Upper lobe of left lung (tissue), 4 donors: ENCODE measurements around the gene C4orf33.
"Not testable (repeated sequence)": the region's sequence is repeated elsewhere in the genome, so short reads cannot be mapped to it uniquely, and the experiment has no call there.

Source experiments
- CTCF ChIP-seq, 6 experiments: fragments of 450-650 bp in 4 of 6; fragments of 200-600 bp in 2 of 6; sonication (generic) in 2 of 6; IDR thresholded peaks; one replicate each; pipeline ENCODE4 v1.5.1; 2016 to 2019; ENCODE audit warnings: antibody characterized with exemption in 6 of 6
- EP300 ChIP-seq, 4 donors: sonication (generic); formaldehyde crosslinking; IDR thresholded peaks; one replicate each; pipeline ENCODE4 v1.5.1; 2017; ENCODE audit warnings: antibody characterized with exemption in 4 of 4, control low read depth in 2 of 4
- POLR2A ChIP-seq, 4 donors: fragments of 450-650 bp; IDR thresholded peaks; one replicate each; pipeline ENCODE4 v1.5.1; 2016 to 2017; ENCODE audit warnings: antibody characterized with exemption in 4 of 4, mild to moderate bottlenecking in 2 of 4
- POLR2AphosphoS5 ChIP-seq, 2 donors: sonication (generic); formaldehyde crosslinking; IDR thresholded peaks; one replicate each; pipeline ENCODE4 v1.5.1; 2017; ENCODE audit warnings: antibody characterized with exemption in 2 of 2

GRCh38 chr4:129126614-129127013 is 30.7 kb downstream of the C4orf33 start:
- not testable (repeated sequence) for TF ChIP-seq POLR2AphosphoS5, POLR2A, CTCF, EP300 (IDR thresholded peaks at IDR 0.05)
